PC-3 (cell line): Measurements from ENCODE around the gene TBX18.

ENCODE experiments used
- EZH2 ChIP-seq: fragments of 300-600 bp; sonication (generic); IDR thresholded peaks from one replicate; pipeline ENCODE4 v1.6.1; 2017; ENCODE audit warnings: antibody characterized with exemption, mild to moderate bottlenecking, low read length; ENCODE audit not compliant: unreplicated experiment
- EZH2phosphoT487 ChIP-seq: fragments of 300-600 bp; sonication (generic); IDR thresholded peaks from 2 replicates; pipeline ENCODE4 v1.6.1; 2018; ENCODE audit warnings: mild to moderate bottlenecking, antibody characterized with exemption, low read length, borderline replicate concordance
- TF ChIP-seq, protein P1 (sequence below): fragments of 300-600 bp; sonication (generic); conservative IDR thresholded peaks from 2 replicates; pipeline ENCODE4 v1.5.1; 2017; ENCODE audit warnings: antibody characterized with exemption, low read depth, mild to moderate bottlenecking, low read length

DNA sequence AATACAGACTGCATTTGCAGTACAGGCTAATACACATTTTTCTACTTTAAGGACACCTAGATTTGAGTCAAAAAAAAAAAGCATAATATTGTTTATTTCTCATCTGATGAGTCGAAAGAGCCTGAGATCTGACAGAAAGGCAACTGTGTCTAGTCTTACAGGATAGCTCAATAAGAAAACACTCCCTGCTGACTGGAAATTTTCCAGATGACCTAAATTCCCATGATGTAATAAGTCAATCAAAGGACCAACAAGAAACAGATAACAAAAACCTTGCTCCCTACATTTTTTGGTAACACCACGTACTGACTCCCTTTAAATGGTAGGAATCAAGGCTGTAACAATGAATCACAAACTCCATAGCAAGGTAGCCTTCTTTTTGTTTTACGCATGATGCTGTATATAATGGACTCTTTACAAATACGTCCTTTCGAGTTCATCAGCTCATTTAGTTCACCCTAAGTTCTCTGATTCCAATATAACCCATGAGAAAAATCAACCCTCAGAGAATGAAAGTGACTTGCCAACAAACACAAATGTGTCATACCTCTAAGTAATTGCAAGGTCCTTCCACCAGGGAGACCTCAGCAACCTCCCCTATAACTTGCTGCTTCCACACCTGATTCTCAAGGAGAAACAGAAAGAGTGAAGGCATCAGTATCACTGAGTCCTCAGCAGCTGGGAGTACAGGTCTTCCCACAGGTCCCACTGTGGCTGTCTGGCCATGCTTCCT is 12.1 kb downstream of the TBX18 start:
- TF ChIP-seq, protein P1, sequence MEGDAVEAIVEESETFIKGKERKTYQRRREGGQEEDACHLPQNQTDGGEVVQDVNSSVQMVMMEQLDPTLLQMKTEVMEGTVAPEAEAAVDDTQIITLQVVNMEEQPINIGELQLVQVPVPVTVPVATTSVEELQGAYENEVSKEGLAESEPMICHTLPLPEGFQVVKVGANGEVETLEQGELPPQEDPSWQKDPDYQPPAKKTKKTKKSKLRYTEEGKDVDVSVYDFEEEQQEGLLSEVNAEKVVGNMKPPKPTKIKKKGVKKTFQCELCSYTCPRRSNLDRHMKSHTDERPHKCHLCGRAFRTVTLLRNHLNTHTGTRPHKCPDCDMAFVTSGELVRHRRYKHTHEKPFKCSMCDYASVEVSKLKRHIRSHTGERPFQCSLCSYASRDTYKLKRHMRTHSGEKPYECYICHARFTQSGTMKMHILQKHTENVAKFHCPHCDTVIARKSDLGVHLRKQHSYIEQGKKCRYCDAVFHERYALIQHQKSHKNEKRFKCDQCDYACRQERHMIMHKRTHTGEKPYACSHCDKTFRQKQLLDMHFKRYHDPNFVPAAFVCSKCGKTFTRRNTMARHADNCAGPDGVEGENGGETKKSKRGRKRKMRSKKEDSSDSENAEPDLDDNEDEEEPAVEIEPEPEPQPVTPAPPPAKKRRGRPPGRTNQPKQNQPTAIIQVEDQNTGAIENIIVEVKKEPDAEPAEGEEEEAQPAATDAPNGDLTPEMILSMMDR, result no peak
- no peak for TF ChIP-seq EZH2
- no peak for TF ChIP-seq EZH2phosphoT487
